ENCODE results near the gene AKAP1. TPM values are rescaled to one million over a fixed set of nuclear protein-coding genes. Genes with fewer than 3 reads are reported as not detected.

Gene AKAP1
- total RNA-seq, 1 donor from 2014 or later, result 29.8 TPM

DNA sequence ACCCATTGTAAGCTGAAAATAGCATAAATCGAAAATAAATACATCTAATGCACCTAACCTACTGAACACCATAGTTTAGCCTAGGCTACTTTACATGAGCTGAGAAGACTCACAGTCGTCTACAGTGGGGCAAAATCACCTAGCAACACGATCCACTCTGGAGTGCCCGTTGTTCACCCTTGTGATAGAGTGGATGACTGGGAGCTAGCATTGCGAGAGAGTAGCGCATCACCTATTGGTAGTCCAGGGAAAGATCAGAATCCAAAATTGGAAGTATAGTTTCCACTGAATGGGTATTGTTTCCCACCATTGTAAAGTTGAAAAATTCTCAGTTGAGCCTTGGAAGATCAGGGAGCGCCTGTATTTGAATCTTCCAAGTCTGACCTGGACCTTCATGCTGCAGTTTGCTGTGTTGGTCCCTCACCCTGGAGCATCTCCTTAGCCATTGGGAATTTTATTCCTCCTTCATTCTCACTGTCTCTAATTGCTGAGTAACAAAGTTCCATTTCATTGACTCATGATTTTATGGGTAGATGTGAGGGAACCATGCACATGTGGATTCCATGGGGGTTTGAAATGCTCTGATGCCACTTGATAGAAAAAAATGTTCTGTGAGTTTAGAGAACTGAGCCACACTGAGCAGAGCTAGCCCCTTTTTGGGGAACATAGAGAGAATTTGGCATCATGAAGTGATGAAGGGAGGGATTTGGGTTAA is 19.6 kb downstream of the AKAP1 start:
- TF ChIP-seq, protein P1, sequence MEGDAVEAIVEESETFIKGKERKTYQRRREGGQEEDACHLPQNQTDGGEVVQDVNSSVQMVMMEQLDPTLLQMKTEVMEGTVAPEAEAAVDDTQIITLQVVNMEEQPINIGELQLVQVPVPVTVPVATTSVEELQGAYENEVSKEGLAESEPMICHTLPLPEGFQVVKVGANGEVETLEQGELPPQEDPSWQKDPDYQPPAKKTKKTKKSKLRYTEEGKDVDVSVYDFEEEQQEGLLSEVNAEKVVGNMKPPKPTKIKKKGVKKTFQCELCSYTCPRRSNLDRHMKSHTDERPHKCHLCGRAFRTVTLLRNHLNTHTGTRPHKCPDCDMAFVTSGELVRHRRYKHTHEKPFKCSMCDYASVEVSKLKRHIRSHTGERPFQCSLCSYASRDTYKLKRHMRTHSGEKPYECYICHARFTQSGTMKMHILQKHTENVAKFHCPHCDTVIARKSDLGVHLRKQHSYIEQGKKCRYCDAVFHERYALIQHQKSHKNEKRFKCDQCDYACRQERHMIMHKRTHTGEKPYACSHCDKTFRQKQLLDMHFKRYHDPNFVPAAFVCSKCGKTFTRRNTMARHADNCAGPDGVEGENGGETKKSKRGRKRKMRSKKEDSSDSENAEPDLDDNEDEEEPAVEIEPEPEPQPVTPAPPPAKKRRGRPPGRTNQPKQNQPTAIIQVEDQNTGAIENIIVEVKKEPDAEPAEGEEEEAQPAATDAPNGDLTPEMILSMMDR (conservative IDR thresholded peaks at IDR 0.05; ENCODE audit: low read depth, low read length), result no peak
- H3K4me3 ChIP-seq (ENCODE audit: low read depth, low read length), result no peak overlapping the region
- DNase-seq (ENCODE audit: low read depth), result no peak

DNA sequence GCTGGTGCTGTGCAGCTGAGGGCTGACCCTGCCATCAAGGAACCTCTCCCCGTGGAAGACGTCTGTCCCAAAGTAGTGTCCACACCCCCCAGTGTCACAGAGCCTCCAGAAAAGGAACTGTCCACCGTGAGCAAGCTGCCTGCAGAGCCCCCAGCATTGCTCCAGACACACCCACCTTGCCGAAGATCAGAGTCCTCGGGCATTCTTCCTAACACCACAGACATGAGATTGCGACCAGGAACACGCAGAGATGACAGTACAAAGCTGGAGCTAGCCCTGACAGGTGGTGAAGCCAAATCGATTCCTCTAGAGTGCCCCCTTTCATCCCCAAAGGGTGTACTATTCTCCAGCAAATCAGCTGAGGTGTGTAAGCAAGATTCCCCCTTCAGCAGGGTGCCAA is 20.5 kb downstream of the AKAP1 start:
- TF ChIP-seq, protein P1 (conservative IDR thresholded peaks at IDR 0.05; ENCODE audit: low read depth, low read length), result no peak
- no peak for DNase-seq (ENCODE audit: low read depth)
- H3K4me3 ChIP-seq (ENCODE audit: low read depth, low read length), result no peak overlapping the region

DNA sequence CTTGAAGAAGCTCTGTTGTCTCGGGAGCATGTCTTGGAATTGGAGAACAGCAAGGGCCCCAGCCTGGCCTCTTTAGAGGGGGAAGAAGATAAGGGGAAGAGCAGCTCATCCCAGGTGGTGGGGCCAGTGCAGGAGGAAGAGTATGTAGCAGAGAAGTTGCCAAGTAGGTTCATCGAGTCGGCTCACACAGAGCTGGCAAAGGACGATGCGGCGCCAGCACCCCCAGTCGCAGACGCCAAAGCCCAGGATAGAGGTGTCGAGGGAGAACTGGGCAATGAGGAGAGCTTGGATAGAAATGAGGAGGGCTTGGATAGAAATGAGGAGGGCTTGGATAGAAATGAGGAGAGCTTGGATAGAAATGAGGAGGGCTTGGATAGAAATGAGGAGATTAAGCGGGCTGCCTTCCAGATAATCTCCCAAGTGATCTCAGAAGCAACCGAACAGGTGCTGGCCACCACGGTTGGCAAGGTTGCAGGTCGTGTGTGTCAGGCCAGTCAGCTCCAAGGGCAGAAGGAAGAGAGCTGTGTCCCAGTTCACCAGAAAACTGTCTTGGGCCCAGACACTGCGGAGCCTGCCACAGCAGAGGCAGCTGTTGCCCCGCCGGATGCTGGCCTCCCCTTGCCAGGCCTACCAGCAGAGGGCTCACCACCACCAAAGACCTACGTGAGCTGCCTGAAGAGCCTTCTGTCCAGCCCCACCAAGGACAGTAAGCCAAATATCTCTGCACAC is 21.2 kb downstream of the AKAP1 start:
- H3K4me3 ChIP-seq (ENCODE audit: low read depth, low read length), result no peak overlapping the region
- DNase-seq (ENCODE audit: low read depth), result no peak
- TF ChIP-seq, protein P1 (conservative IDR thresholded peaks at IDR 0.05; ENCODE audit: low read depth, low read length), result peak; percentile 43

DNA sequence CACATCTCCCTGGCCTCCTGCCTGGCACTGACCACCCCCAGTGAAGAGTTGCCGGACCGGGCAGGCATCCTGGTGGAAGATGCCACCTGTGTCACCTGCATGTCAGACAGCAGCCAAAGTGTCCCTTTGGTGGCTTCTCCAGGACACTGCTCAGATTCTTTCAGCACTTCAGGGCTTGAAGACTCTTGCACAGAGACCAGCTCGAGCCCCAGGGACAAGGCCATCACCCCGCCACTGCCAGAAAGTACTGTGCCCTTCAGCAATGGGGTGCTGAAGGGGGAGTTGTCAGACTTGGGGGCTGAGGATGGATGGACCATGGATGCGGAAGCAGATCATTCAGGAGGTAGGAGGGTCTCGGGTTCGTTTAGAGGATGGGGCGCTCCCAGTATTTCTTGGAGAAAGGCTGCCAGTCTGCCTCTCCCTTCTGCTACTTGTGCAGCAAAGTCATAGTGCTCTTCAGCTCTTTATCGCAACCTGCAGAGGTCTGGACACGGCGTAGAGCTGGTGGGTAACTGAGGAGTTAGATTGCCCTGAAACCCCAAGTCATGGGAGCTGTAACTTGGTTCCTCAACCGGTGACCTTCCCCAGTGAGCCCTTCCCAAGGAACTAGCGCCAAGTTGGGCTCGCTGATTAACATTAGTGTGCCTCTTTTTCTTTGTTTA is 21.9 kb downstream of the AKAP1 start:
- H3K4me3 ChIP-seq (ENCODE audit: low read depth, low read length), result no peak overlapping the region
- TF ChIP-seq, protein P1 (conservative IDR thresholded peaks at IDR 0.05; ENCODE audit: low read depth, low read length), result no peak

DNA sequence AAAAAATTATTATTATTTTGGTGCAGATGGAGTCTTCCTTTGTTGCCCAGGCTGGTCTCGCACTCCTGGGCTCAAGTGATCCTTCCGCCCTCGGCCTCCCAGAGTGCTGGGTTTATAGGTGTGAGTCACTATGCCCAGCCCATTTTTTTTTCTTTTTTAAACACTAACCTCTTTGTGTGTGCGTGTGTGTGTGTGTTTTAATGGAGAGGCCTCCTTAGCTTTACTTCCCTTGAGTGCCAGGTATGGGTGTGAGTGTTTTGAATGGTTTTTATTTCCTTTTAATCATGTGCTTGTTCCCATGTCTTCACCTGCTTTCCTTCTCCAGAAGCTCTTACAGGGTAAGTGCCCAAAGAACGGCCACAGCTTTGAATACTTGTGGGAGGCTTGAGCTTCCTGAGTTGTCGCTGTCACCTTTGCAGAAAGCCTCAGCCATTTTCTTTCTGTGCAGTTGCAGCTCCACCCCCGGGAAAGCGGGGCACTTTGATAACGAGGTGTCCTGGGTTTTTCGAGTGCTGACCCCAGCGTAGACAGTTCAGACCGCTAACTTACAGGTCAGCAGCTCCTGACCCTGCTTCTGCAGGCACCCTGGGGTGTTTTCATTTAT is 22.6 kb downstream of the AKAP1 start:
- peak; percentile 51 for DNase-seq (ENCODE audit: low read depth)
- H3K4me3 ChIP-seq (ENCODE audit: low read depth, low read length), result no peak overlapping the region
- TF ChIP-seq, protein P1 (conservative IDR thresholded peaks at IDR 0.05; ENCODE audit: low read depth, low read length), result no peak

More for the DNA sequence above, 21.9 kb downstream of the AKAP1 start:
- no peak for DNase-seq (ENCODE audit: low read depth)

DNA sequence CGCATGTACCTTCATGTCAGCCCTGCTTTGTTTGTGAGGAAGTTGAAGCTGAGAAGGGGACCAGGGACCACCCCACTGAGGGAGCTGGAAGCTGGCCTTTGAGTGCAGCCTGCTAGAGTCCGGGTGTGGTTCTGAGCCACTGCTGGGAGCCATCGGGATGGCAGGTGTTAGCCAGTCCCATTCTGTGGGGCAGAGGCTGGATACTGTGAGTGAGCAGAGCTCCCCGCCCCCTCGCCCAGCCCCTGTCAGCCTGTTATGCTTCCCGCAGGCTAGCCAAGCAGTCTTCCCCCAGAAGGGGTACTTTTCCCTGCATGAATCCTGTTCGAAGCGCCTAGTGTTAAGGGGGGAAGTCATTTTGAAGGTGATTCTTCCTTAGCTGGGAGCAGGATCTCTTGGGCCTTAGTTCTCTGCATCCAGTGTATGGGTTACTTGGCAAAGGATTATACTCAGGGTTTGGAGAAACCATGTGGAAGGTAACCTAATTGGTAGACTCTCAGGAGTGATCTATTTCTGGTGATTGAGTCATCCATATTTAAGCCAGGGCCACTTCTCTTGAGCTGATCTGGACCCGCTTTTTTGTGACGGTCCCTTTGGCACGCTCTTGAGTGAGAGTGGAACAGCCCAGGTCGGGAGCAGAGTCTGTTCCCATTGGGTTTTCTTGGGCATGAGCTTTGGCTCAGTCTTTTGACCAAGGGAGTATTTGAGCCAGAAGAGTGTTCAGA is 23.8 kb downstream of the AKAP1 start:
- TF ChIP-seq, protein P1 (conservative IDR thresholded peaks at IDR 0.05; ENCODE audit: low read depth, low read length), result no peak
- H3K4me3 ChIP-seq (ENCODE audit: low read depth, low read length), result no peak overlapping the region
- no peak for DNase-seq (ENCODE audit: low read depth)
